GM23338 (cell line): ENCODE data around the gene BCDIN3D. TPM values are rescaled to one million over a fixed set of nuclear protein-coding genes. Genes with fewer than 3 reads are reported as not detected.

Experiments used
- ATAC-seq: fragments of 200-7000 bp; cut with Tn5 transposase; 3 replicates; pipeline ENCODE4 v1.9.1; 2020
- DNase-seq: peaks from one replicate; pipeline ENCODE4 v3.0.0-alpha.2; 2015; ENCODE audit warnings: low spot score
- H2AFZ ChIP-seq: fragments of 200-600 bp; sonication (generic); 2 replicates; pipeline ENCODE4 v1.8.0; 2016; ENCODE audit warnings: antibody characterized with exemption, mild to moderate bottlenecking, moderate library complexity
- H3F3A ChIP-seq: fragments of 200-600 bp; sonication (generic); replicated peaks from 2 replicates; pipeline ENCODE4 v1.8.0; 2017; ENCODE audit warnings: antibody characterized with exemption, mixed run types, low read depth
- H3K27ac ChIP-seq: fragments of 200-600 bp; sonication (generic); 2 replicates; pipeline ENCODE4 v1.6.1; 2016; ENCODE audit warnings: low read depth
- H3K27me3 ChIP-seq: fragments of 200-600 bp; sonication (generic); 2 replicates; pipeline ENCODE4 v1.8.0; 2016; ENCODE audit warnings: mild to moderate bottlenecking, mixed run types, moderate library complexity; ENCODE audit not compliant: insufficient read depth
- H3K36me3 ChIP-seq: fragments of 200-600 bp; sonication (generic); 2 replicates; pipeline ENCODE4 v1.8.0; 2016; ENCODE audit warnings: mild to moderate bottlenecking; ENCODE audit not compliant: insufficient read depth
- H3K4me1 ChIP-seq: fragments of 200-600 bp; sonication (generic); 2 replicates; pipeline ENCODE4 v1.8.0; 2016; ENCODE audit warnings: mild to moderate bottlenecking, moderate library complexity; ENCODE audit not compliant: insufficient read depth
- H3K4me2 ChIP-seq: fragments of 200-600 bp; sonication (generic); 2 replicates; pipeline ENCODE4 v1.7.1; 2017; ENCODE audit warnings: mixed run types
- H3K4me3 ChIP-seq: fragments of 200-600 bp; sonication (generic); 2 replicates; pipeline ENCODE4 v1.6.1; 2016; ENCODE audit warnings: mixed run types
- H3K79me2 ChIP-seq: fragments of 200-600 bp; sonication (generic); replicated peaks from 2 replicates; pipeline ENCODE4 v1.8.0; 2017; ENCODE audit warnings: mild to moderate bottlenecking; ENCODE audit not compliant: insufficient read depth
- H3K9me2 ChIP-seq: fragments of 200-600 bp; sonication (generic); 2 replicates; pipeline ENCODE4 v1.8.0; 2017; ENCODE audit not compliant: insufficient read depth
- H4K20me1 ChIP-seq: fragments of 200-600 bp; sonication (generic); replicated peaks from 2 replicates; pipeline ENCODE4 v1.8.0; 2017; ENCODE audit warnings: mild to moderate bottlenecking; ENCODE audit not compliant: insufficient read depth
- H3K27ac Mint-ChIP-seq: 2 replicates; pipeline ENCODE4 v1.8.0; 2020; ENCODE audit warnings: inconsistent platforms, mild to moderate bottlenecking, moderate library complexity, mixed read lengths
- H3K27me3 Mint-ChIP-seq: 3 replicates; pipeline ENCODE4 v1.8.0; 2022; ENCODE audit warnings: low read depth, mild to moderate bottlenecking, moderate library complexity, mixed read lengths, inconsistent platforms; ENCODE audit not compliant: insufficient read depth, poor library complexity
- H3K36me3 Mint-ChIP-seq: 3 replicates; pipeline ENCODE4 v1.8.0; 2021; ENCODE audit warnings: low read depth, mild to moderate bottlenecking, inconsistent platforms, moderate library complexity, mixed read lengths
- H3K4me1 Mint-ChIP-seq: 3 replicates; pipeline ENCODE4 v1.8.0; 2020; ENCODE audit warnings: mild to moderate bottlenecking, inconsistent platforms, mixed read lengths
- H3K4me3 Mint-ChIP-seq: 3 replicates; pipeline ENCODE4 v1.8.0; 2021; ENCODE audit warnings: moderate library complexity, mild to moderate bottlenecking, inconsistent platforms, mixed read lengths
- H3K9me3 Mint-ChIP-seq: 3 replicates; pipeline ENCODE4 v1.8.0; 2020; ENCODE audit warnings: moderate library complexity, mild to moderate bottlenecking, inconsistent platforms, mixed read lengths
- CREB1 ChIP-seq: fragments of 250-450 bp; sonication (Bioruptor Pico); IDR thresholded peaks from 2 replicates; pipeline ENCODE4 v1.5.0; 2020; ENCODE audit warnings: low read depth, mild to moderate bottlenecking, moderate library complexity
- EZH2phosphoT487 ChIP-seq: fragments of 200-600 bp; sonication (generic); IDR thresholded peaks from one replicate; pipeline ENCODE4 v1.8.1; 2018; ENCODE audit warnings: antibody characterized with exemption; ENCODE audit not compliant: unreplicated experiment
- JUNB ChIP-seq: IDR thresholded peaks from one replicate; pipeline ENCODE4 v1.6.1; 2016; ENCODE audit warnings: antibody characterized with exemption; ENCODE audit not compliant: unreplicated experiment
- REST ChIP-seq: IDR thresholded peaks from one replicate; pipeline ENCODE4 v1.6.1; 2018; ENCODE audit warnings: antibody characterized with exemption; ENCODE audit not compliant: unreplicated experiment
- ZNF114 ChIP-seq: fragments of 250-450 bp; sonication (Bioruptor Pico); IDR thresholded peaks from 2 replicates; pipeline ENCODE4 v1.5.0; 2020; ENCODE audit warnings: mild to moderate bottlenecking, moderate library complexity
- ZNF331 ChIP-seq: fragments of 250-450 bp; sonication (Bioruptor Pico); IDR thresholded peaks from 2 replicates; pipeline ENCODE4 v1.5.0; 2020; ENCODE audit warnings: low read depth, mild to moderate bottlenecking, moderate library complexity
- ZNF462 ChIP-seq: fragments of 250-450 bp; sonication (Bioruptor Pico); IDR thresholded peaks from 2 replicates; pipeline ENCODE4 v1.5.0; 2020; ENCODE audit warnings: mild to moderate bottlenecking, moderate library complexity
- polyA plus RNA-seq: library from polyadenylated mRNA; unstranded; fragments of >200 nt; fragmentation: Nextera tagmentation; extraction: Ambion mirVana; gene quantifications from 2 replicates; pipeline ENCODE4 v1.2.1, GENCODE V29; 2016
- total RNA-seq: library from RNA; depleted of rRNA; stranded (reverse); fragments of >200 nt; shearing (Covaris generic); gene quantifications from 2 replicates; pipeline ENCODE4 v1.2.3, GENCODE V29; 2014
- TF ChIP-seq, protein P1 (sequence below): IDR thresholded peaks from 2 replicates; pipeline ENCODE4 v1.6.1; 2016; ENCODE audit warnings: antibody characterized with exemption

BCDIN3D gene
- total and polyA plus RNA-seq, 2 experiments from 2014 or later = 1.4 to 1.8 TPM

DNA sequence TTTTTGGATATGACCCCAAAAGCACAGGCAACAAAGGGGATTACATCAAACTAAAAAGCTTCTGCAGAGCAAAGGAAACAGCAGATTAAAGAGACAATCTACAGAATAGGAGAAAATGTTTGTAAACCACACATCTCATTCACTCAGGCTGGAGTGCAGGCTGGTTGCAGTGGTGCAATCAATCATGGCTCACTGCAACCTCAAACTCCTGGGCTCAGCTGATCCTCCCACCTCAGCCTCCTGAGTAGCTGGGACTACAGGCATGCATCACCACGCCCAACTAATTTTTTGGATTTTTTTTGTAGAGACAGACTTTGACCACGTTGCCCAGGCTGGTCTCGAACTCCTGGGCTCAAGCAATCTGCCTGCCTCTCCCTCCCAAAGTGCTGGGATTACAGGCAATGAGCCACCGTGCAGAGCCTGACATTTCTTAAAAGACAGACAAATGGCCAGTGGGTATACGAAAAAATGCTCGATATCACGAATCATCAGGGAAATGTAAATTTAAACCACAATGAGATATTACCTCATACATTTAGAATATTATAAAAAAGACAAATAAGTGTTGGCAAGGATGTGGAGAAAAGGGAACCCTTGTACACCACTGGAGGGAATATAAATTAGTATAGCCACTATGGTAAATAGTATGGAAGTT, 24.5 kb downstream of the BCDIN3D start:
- ATAC-seq = no peak
- no peak for TF ChIP-seq JUNB
- TF ChIP-seq REST = no peak
- TF ChIP-seq CREB1 (CRISPR knock-in tag) = no peak
- TF ChIP-seq ZNF462 = no peak
- no peak for TF ChIP-seq ZNF114 (CRISPR knock-in tag)
- TF ChIP-seq EZH2phosphoT487 = no peak
- no peak for TF ChIP-seq ZNF331 (CRISPR knock-in tag)
- TF ChIP-seq, protein P1, sequence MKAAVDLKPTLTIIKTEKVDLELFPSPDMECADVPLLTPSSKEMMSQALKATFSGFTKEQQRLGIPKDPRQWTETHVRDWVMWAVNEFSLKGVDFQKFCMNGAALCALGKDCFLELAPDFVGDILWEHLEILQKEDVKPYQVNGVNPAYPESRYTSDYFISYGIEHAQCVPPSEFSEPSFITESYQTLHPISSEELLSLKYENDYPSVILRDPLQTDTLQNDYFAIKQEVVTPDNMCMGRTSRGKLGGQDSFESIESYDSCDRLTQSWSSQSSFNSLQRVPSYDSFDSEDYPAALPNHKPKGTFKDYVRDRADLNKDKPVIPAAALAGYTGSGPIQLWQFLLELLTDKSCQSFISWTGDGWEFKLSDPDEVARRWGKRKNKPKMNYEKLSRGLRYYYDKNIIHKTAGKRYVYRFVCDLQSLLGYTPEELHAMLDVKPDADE = no peak

More for the DNA sequence above, 24.5 kb downstream of the BCDIN3D start:
- H3K27ac Mint-ChIP-seq = no peak overlapping the region; the same call in 1 of the 2 replicates
- H3K4me3 ChIP-seq = no peak overlapping the region
- peaks cover 51% of the 10 kb centered on the region for H3K79me2 ChIP-seq
- H3K27me3 Mint-ChIP-seq = peaks cover 3% of the 10 kb centered on the region
- H3K9me2 ChIP-seq = no peaks in the 10 kb centered on the region
- no peak for DNase-seq
- peaks cover 19% of the 10 kb centered on the region; the same call in 1 of the 2 replicates for H3K4me1 ChIP-seq
- no peaks in the 10 kb centered on the region; the same call in 1 of the 2 replicates for H3K36me3 ChIP-seq
- peaks cover 28% of the 10 kb centered on the region for H3K4me1 Mint-ChIP-seq
- H3K27me3 ChIP-seq = no peaks in the 10 kb centered on the region
- H2AFZ ChIP-seq = no peak overlapping the region
- no peaks in the 10 kb centered on the region for H3K9me3 Mint-ChIP-seq
- no peaks in the 10 kb centered on the region for H3F3A ChIP-seq
- no peak overlapping the region for H3K4me3 Mint-ChIP-seq
- H3K4me2 ChIP-seq = no peak overlapping the region
- H3K36me3 Mint-ChIP-seq = peaks cover 10% of the 10 kb centered on the region
- H4K20me1 ChIP-seq = peaks cover 8% of the 10 kb centered on the region
- no peak overlapping the region for H3K27ac ChIP-seq
